HG03175 (cell line): ENCODE measurements around the gene SIPA1L3.

ENCODE experiments used
- ATAC-seq: cut with Tn5 transposase; IDR thresholded peaks from one replicate; pipeline ENCODE4 v1.9.1; 2021; ENCODE audit warnings: mild to moderate bottlenecking, moderate library complexity; ENCODE audit not compliant: unreplicated experiment

SIPA1L3 gene

DNA sequence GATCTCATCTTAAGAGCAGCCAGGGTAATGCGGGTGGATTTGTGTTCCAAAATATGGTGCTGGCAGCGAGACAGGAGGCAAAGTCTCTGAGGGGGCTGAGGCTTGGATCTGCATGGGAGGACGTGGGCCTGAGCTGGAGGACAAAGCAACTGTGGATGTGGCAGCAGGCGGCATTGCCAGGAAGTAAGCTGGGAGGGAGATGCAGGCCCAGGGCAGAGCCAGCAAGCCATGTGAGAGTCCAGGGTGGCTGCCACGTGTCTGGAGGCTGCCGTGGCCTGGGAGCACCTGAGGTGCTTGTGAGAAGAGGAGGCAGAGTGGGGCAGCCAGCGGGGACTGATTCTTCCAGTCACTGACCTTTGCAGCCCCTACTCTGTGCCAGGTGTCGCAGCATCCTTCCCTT, 265.0 kb downstream of the SIPA1L3 start:
- ATAC-seq, result no peak

GRCh38 chr19:38173291-38174041, 266.5 kb downstream of the SIPA1L3 start:
- ATAC-seq, result no peak

DNA sequence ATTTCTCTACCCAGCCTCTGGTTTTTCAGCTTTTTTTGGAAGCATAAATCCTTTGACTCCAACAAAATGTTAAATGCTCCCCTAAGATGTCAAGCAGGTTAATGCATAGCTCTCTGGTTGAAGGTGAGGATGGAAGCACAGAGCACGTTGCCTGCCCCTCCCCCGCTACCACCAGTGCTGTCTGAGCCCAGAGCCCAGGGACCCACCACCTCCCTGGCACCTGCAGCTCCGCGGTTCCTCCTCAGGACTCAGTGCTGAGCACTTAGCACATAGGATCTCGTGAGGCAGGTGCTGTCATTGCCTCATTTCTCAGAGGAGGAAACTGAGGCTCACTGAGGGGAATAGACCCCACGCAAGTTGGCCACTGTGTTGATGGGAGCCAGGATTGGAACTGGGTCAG, 268.4 kb downstream of the SIPA1L3 start:
- ATAC-seq, result no peak

- no peak for ATAC-seq
These were observed 273.1 kb downstream of the SIPA1L3 start for GRCh38 chr19:38180071-38180470.

DNA sequence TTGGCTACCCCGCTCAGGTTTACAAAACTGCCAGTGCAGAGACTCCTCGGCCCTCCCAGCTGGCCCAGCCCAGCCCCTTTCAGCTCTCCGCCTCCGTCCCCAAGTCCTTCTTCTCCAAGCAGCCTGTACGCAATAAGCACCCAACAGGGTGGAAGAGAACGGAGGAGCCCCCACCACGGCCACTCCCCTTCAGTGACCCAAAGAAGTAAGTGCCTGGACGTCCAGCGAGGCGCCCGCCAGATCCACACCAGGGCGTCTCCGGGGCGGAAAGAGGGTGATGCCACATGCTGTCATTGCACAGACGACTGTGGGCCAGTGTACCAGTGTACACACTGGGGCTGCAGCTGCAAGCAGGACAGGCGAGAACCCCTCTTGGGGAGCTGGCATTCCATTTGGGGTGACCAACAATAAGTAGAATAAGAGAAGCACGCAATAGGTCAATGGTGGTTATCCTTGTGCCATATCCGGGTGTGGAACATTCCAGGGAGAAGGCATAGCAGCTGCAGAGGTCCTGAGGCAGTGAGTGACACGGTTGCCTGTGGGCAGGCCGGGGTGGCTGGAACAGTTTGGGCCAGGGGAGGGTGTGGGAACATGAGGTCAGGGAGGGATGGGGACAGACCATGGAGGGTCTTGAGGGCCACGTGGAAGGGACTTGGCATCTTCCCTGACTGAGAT, 275.7 kb downstream of the SIPA1L3 start:
- ATAC-seq, result no peak

DNA sequence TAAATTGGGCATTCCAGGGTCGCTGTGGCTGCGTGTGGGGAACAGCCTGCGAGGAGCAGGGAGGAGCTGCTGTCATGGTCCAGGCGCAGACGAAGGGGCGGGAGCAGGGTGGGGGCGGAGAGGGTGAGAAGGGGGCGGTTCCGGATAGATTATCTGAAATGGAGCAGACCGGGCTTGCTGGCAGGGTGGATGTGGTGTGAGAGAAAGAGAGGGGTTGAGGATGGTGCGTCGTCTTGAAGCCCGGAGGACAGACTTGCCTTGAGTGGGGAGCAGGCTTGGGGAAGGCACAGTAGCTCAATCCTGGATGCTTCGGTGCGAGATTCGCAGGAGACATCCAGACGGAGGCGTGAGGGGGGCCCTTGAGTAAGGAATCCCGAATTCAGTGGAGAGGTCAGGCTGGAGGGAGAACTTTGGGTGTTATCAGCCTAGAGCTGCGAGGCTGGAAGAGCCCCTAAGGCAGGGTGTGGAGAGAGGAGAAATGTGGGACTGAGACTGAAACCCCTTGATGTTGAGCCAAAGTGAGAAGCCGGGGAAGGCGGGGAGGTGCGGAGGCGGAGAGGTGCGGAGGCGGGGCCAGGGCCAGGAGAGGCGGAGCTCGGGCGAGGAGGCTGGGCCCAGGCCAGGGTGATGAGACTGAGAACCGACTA, 276.4 kb downstream of the SIPA1L3 start:
- ATAC-seq, result no peak

GRCh38 chr19:38184815-38185214, 277.8 kb downstream of the SIPA1L3 start:
- no peak for ATAC-seq

- ATAC-seq, result no peak
These were observed 278.6 kb downstream of the SIPA1L3 start for GRCh38 chr19:38185562-38185961.

DNA sequence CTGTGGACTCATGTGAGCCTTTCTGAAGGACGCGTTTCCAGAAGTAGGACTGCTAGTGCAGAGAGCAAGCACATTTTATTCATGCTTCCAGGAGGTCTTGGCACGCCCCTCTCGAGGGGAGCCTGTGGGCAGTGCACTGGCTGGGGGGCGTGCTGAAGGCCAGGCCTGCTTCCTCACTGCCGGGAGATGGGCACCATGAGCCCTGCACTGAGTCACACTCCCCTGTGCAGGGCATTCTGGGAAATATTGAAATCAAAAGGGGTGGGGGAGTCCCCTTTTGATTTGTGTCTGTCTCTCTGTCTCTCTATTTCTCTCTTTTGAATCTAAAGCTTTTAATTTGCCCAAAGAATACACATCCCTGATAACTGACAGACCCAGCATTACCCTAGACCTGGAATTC, 283.1 kb downstream of the SIPA1L3 start:
- ATAC-seq, result no peak

DNA sequence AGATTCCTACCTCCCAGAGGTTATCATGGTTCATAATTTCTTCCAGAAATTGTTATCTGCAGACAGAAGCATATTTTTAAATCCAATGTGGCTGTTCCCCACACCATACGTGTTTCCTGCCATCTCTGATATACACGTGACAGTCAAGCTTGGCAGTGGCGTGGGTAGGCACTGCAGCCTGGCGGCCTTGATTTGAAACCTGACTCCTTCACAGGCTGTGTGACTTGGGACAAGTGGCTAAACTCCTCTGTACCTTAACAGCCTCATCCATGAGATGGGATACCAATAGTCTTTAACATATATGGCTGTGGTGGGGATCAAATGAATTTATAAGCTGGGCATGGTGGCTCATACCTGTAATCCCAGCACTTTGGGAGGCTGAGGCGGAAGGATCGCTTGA, 283.8 kb downstream of the SIPA1L3 start:
- no peak for ATAC-seq

DNA sequence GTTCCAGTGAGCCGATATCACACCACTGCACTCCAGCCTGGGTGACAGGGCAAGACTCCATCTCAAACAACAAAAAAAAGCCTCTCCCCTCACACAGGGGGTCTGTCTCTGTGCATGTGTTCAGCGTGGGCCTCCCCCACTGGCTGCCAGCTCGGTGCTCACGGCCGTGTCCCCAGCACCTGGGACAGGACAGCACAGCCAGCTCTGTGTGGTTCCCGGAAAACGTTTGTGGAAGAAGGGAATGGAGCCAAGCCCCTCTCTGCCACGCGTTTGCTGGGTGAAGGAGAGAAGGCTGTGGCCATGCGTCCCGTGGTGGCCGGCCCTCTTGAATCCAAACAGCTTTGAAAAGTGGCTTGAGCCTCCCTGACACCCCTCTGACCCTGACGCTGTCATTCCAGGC, 284.7 kb downstream of the SIPA1L3 start:
- ATAC-seq, result no peak

GRCh38 chr19:38193445-38193844, 286.4 kb downstream of the SIPA1L3 start:
- no peak for ATAC-seq

GRCh38 chr19:38194061-38194701, 287.2 kb downstream of the SIPA1L3 start:
- no peak for ATAC-seq

DNA sequence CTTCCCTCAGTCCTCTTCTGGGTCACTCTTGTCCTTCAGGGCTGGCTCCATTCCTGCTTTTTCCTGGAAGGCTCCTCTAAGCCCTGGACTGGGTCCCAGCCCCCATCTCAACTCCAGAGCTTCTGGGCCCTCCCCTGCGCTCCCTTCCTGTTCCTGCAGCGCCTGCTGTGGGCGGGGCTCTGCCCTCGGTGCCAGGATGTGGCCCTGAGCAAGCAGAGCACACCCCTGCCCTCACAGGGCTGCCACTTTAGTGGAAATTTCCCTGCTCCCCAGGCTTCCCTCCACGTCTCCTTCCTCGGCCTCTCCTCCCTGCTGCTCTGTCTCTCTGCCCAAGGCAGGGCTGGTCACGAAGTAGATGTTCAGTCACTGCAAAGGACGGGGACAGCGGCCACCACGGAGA, 288.2 kb downstream of the SIPA1L3 start:
- ATAC-seq, result no peak

DNA sequence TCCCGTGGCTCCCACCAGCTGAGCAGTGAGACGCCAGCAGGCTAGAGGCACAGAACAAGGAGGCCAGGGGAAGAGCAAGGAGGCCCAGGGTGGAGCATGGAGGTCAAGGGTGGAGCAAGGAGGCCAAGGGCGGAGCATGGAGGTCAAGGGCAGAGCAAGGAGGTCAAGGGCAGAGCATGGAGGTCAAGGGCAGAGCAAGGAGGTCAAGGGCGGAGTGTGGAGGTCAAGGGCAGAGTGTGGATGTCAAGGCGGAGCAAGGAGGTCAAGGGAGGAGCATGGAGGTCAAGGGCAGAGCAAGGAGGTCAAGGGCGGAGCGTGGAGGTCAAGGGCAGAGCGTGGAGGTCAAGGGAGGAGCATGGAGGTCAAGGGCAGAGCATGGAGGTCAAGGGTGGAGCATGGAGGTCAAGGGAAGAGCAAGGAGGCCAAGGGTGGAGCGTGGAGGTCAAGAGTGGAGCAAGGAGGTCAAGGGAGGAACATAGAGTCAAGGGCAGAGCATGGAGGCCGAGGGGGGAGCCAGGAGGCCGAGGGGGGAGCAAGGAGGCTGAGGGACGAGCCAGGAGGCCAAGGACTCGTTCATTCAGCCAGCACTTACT, 289.3 kb downstream of the SIPA1L3 start:
- ATAC-seq, result no peak

GRCh38 chr19:38196948-38197656, 290.1 kb downstream of the SIPA1L3 start:
- ATAC-seq, result no peak

DNA sequence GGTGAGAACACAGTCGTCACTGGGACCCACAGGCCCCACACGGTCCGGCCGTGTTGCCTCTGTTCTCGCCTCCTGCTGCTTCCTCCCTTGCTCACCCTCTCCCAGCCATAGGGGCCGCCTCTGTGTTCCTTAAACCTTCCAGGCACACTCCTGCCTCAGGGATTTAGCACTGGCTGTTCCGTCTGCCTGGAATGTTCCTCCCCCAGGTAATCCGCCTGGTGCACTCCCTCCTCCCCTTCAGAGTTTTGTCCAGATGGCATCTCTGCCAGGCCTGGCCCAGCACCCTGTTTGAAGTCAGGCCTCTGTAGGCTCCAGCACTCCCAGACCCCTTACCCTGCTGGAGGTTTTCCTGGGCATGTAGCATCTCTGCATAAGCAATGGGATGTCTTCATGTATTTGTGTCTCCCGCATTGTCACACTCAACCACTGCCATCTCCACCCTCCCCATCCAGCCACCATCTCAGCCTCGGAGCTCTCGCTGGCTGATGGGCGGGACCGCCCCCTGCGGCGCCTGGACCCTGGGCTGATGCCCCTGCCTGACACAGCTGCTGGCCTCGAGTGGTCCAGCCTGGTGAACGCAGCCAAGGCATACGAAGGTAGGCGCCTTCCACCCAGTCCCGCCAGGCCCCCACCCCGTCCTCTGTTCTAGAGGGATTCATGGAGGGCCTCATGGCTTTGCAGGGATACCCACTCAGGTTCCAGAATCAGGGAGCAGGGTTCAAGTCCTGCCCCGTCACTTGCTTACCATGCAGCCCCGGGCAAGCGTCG, 291.1 kb downstream of the SIPA1L3 start:
- no peak for ATAC-seq

GRCh38 chr19:38199340-38199739, 292.3 kb downstream of the SIPA1L3 start:
- no peak for ATAC-seq

DNA sequence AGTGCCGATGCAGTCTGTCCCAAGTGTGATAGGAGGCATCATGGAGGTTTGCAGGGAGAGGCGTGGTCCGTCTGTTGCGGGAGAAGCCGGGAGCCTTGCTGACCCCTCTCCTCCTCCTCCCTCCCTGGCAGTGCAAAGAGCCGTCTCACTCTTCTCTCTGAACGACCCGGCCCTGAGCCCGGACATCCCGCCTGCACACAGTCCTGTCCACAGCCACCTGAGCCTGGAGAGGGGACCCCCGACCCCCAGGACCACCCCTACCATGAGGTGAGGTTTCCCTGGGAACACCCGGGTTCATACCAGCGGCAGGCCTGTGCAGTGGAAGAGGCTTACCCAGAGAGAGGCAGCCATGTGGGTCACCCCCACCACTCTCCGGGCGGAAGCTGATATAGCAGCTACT, 294.7 kb downstream of the SIPA1L3 start:
- no peak for ATAC-seq

DNA sequence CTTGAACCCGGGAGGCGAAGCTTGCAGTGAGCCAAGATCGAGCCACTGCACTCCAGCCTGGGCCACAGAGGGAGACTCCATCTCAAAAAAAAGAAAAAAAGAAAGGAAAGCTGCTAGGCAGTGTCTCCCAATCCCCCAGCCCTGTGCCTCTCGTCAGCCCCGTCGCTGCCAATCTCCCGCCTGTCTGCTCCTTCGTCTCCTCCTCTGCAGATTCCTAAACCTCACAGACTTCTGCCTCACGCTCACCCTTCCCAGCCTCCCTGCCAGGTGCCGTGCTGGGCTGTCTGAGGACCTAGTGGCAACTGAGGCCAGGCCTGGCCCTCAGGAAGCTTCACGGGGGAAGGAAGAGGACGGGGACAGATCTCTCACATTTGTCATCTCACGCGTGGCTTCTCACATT, 295.5 kb downstream of the SIPA1L3 start:
- no peak for ATAC-seq
